Measurements from ENCODE around the gene SLC16A8.

SLC16A8 gene

GRCh38 chr22:38081636-38081940, 2.4 kb downstream of the SLC16A8 start:
- Histone ChIP-seq H3K27me3 (ENCODE audit: insufficient read depth, low read length, poor library complexity) (no peaks in the 10 kb centered on the region), H3K4me2 (ENCODE audit: insufficient read depth, low read length) (no peak overlapping the region), H4K20me1 (ENCODE audit: insufficient read depth, low read length) (no peaks in the 10 kb centered on the region), H3K36me3 (ENCODE audit: insufficient read depth, low read length) (no peaks in the 10 kb centered on the region), H3K79me2 (ENCODE audit: insufficient read depth, low read length) (no peaks in the 10 kb centered on the region), H2AFZ (ENCODE audit: low read depth, low read length) (no peak overlapping the region), H3K27ac (ENCODE audit: low read length) (no peak overlapping the region), H3K4me1 (ENCODE audit: insufficient read depth, low read length) (no peaks in the 10 kb centered on the region), H3K9me3 (ENCODE audit: insufficient read depth, low read length, severe bottlenecking) (no peaks in the 10 kb centered on the region), H3K9ac (ENCODE audit: low read depth, low read length) (no peak overlapping the region), H3K4me3 (ENCODE audit: low read depth in 1 of 2, low read length in 2 of 2) (no peak overlapping the region)
- ATAC-seq (ENCODE audit: insufficient read depth, low read depth) (no peak), DNase-seq (no peak)
- TF ChIP-seq CTCF (IDR thresholded peaks at IDR 0.05; ENCODE audit: borderline replicate concordance, extremely low read depth, low read length, poor library complexity, severe bottlenecking) (no peak), EZH2 (IDR thresholded peaks at IDR 0.05; ENCODE audit: borderline replicate concordance, low read depth, low read length, severe bottlenecking) (no peak)

- Histone ChIP-seq H3K9me3 (ENCODE audit: insufficient read depth, low read length, severe bottlenecking) (no peaks in the 10 kb centered on the region), H4K20me1 (ENCODE audit: insufficient read depth, low read length) (no peaks in the 10 kb centered on the region), H2AFZ (ENCODE audit: low read depth, low read length) (no peak overlapping the region), H3K27ac (ENCODE audit: low read length) (no peak overlapping the region), H3K36me3 (ENCODE audit: insufficient read depth, low read length) (no peaks in the 10 kb centered on the region), H3K4me2 (ENCODE audit: insufficient read depth, low read length) (no peak overlapping the region), H3K9ac (ENCODE audit: low read depth, low read length) (no peak overlapping the region), H3K79me2 (ENCODE audit: insufficient read depth, low read length) (no peaks in the 10 kb centered on the region), H3K27me3 (ENCODE audit: insufficient read depth, low read length, poor library complexity) (no peaks in the 10 kb centered on the region), H3K4me3 (ENCODE audit: low read depth in 1 of 2, low read length in 2 of 2) (no peak overlapping the region), H3K4me1 (ENCODE audit: insufficient read depth, low read length) (no peaks in the 10 kb centered on the region)
- TF ChIP-seq EZH2 (IDR thresholded peaks at IDR 0.05; ENCODE audit: borderline replicate concordance, low read depth, low read length, severe bottlenecking), result no peak
- no peak for TF ChIP-seq CTCF (IDR thresholded peaks at IDR 0.05; ENCODE audit: borderline replicate concordance, extremely low read depth, low read length, poor library complexity, severe bottlenecking)
- ATAC-seq (ENCODE audit: insufficient read depth, low read depth), result no peak
- DNase-seq, result no peak
These were observed 2.9 kb downstream of the SLC16A8 start for GRCh38 chr22:38080850-38081635.

GRCh38 chr22:38080474-38080849, 3.5 kb downstream of the SLC16A8 start:
- no peaks in the 10 kb centered on the region for H3K36me3 ChIP-seq (ENCODE audit: insufficient read depth, low read length)
- TF ChIP-seq CTCF (IDR thresholded peaks at IDR 0.05; ENCODE audit: borderline replicate concordance, extremely low read depth, low read length, poor library complexity, severe bottlenecking), result no peak
- no peak for TF ChIP-seq EZH2 (IDR thresholded peaks at IDR 0.05; ENCODE audit: borderline replicate concordance, low read depth, low read length, severe bottlenecking)
- H4K20me1 ChIP-seq (ENCODE audit: insufficient read depth, low read length), result no peaks in the 10 kb centered on the region
- H3K9me3 ChIP-seq (ENCODE audit: insufficient read depth, low read length, severe bottlenecking), result no peaks in the 10 kb centered on the region
- no peak overlapping the region for H3K27ac ChIP-seq (ENCODE audit: low read length)
- H3K4me3 ChIP-seq (ENCODE audit: low read depth in 1 of 2, low read length in 2 of 2), result no peak overlapping the region
- H2AFZ ChIP-seq (ENCODE audit: low read depth, low read length), result no peak overlapping the region
- no peaks in the 10 kb centered on the region for H3K4me1 ChIP-seq (ENCODE audit: insufficient read depth, low read length)
- H3K9ac ChIP-seq (ENCODE audit: low read depth, low read length), result no peak overlapping the region
- DNase-seq, result no peak
- no peak overlapping the region for H3K4me2 ChIP-seq (ENCODE audit: insufficient read depth, low read length)
- no peaks in the 10 kb centered on the region for H3K27me3 ChIP-seq (ENCODE audit: insufficient read depth, low read length, poor library complexity)
- no peak for ATAC-seq (ENCODE audit: insufficient read depth, low read depth)
- H3K79me2 ChIP-seq (ENCODE audit: insufficient read depth, low read length), result no peaks in the 10 kb centered on the region

Measured in DND-41 (cell line).